GM23338 (cell line): ENCODE measurements around the gene GIMAP7. TPM values are rescaled to one million over a fixed set of nuclear protein-coding genes. Genes with fewer than 3 reads are reported as not detected.

ENCODE experiments used
- ATAC-seq: fragments of 200-7000 bp; cut with Tn5 transposase; 3 replicates; pipeline ENCODE4 v1.9.1; 2020
- DNase-seq: peaks from one replicate; pipeline ENCODE4 v3.0.0-alpha.2; 2015; ENCODE audit warnings: low spot score
- H2AFZ ChIP-seq: fragments of 200-600 bp; sonication (generic); 2 replicates; pipeline ENCODE4 v1.8.0; 2016; ENCODE audit warnings: antibody characterized with exemption, mild to moderate bottlenecking, moderate library complexity
- H3F3A ChIP-seq: fragments of 200-600 bp; sonication (generic); replicated peaks from 2 replicates; pipeline ENCODE4 v1.8.0; 2017; ENCODE audit warnings: antibody characterized with exemption, mixed run types, low read depth
- H3K27ac ChIP-seq: fragments of 200-600 bp; sonication (generic); 2 replicates; pipeline ENCODE4 v1.6.1; 2016; ENCODE audit warnings: low read depth
- H3K27me3 ChIP-seq: fragments of 200-600 bp; sonication (generic); 2 replicates; pipeline ENCODE4 v1.8.0; 2016; ENCODE audit warnings: mild to moderate bottlenecking, mixed run types, moderate library complexity; ENCODE audit not compliant: insufficient read depth
- H3K36me3 ChIP-seq: fragments of 200-600 bp; sonication (generic); 2 replicates; pipeline ENCODE4 v1.8.0; 2016; ENCODE audit warnings: mild to moderate bottlenecking; ENCODE audit not compliant: insufficient read depth
- H3K4me1 ChIP-seq: fragments of 200-600 bp; sonication (generic); 2 replicates; pipeline ENCODE4 v1.8.0; 2016; ENCODE audit warnings: mild to moderate bottlenecking, moderate library complexity; ENCODE audit not compliant: insufficient read depth
- H3K4me2 ChIP-seq: fragments of 200-600 bp; sonication (generic); 2 replicates; pipeline ENCODE4 v1.7.1; 2017; ENCODE audit warnings: mixed run types
- H3K4me3 ChIP-seq: fragments of 200-600 bp; sonication (generic); 2 replicates; pipeline ENCODE4 v1.6.1; 2016; ENCODE audit warnings: mixed run types
- H3K79me2 ChIP-seq: fragments of 200-600 bp; sonication (generic); replicated peaks from 2 replicates; pipeline ENCODE4 v1.8.0; 2017; ENCODE audit warnings: mild to moderate bottlenecking; ENCODE audit not compliant: insufficient read depth
- H3K9me2 ChIP-seq: fragments of 200-600 bp; sonication (generic); 2 replicates; pipeline ENCODE4 v1.8.0; 2017; ENCODE audit not compliant: insufficient read depth
- H4K20me1 ChIP-seq: fragments of 200-600 bp; sonication (generic); replicated peaks from 2 replicates; pipeline ENCODE4 v1.8.0; 2017; ENCODE audit warnings: mild to moderate bottlenecking; ENCODE audit not compliant: insufficient read depth
- H3K27ac Mint-ChIP-seq: 2 replicates; pipeline ENCODE4 v1.8.0; 2020; ENCODE audit warnings: inconsistent platforms, mild to moderate bottlenecking, moderate library complexity, mixed read lengths
- H3K27me3 Mint-ChIP-seq: 3 replicates; pipeline ENCODE4 v1.8.0; 2022; ENCODE audit warnings: low read depth, mild to moderate bottlenecking, moderate library complexity, mixed read lengths, inconsistent platforms; ENCODE audit not compliant: insufficient read depth, poor library complexity
- H3K36me3 Mint-ChIP-seq: 3 replicates; pipeline ENCODE4 v1.8.0; 2021; ENCODE audit warnings: low read depth, mild to moderate bottlenecking, inconsistent platforms, moderate library complexity, mixed read lengths
- H3K4me1 Mint-ChIP-seq: 3 replicates; pipeline ENCODE4 v1.8.0; 2020; ENCODE audit warnings: mild to moderate bottlenecking, inconsistent platforms, mixed read lengths
- H3K4me3 Mint-ChIP-seq: 3 replicates; pipeline ENCODE4 v1.8.0; 2021; ENCODE audit warnings: moderate library complexity, mild to moderate bottlenecking, inconsistent platforms, mixed read lengths
- H3K9me3 Mint-ChIP-seq: 3 replicates; pipeline ENCODE4 v1.8.0; 2020; ENCODE audit warnings: moderate library complexity, mild to moderate bottlenecking, inconsistent platforms, mixed read lengths
- CREB1 ChIP-seq: fragments of 250-450 bp; sonication (Bioruptor Pico); IDR thresholded peaks from 2 replicates; pipeline ENCODE4 v1.5.0; 2020; ENCODE audit warnings: low read depth, mild to moderate bottlenecking, moderate library complexity
- CTCF ChIP-seq, 2 experiments: fragments of 200-600 bp in 1 of 2; sonication (generic) in 1 of 2; conservative IDR thresholded peaks; 2 replicates each; pipeline versions ENCODE4 v1.5.1 to v1.6.1; 2016 to 2017; ENCODE audit warnings: antibody characterized with exemption in 2 of 2, low read depth in 2 of 2, mild to moderate bottlenecking in 2 of 2, moderate library complexity in 1 of 2
- ETS1 ChIP-seq: IDR thresholded peaks from 2 replicates; pipeline ENCODE4 v1.6.1; 2016; ENCODE audit warnings: antibody characterized with exemption
- EZH2 ChIP-seq: fragments of 200-600 bp; sonication (generic); IDR thresholded peaks from one replicate; pipeline ENCODE4 v1.8.0; 2017; ENCODE audit warnings: antibody characterized with exemption, mild to moderate bottlenecking, low read depth; ENCODE audit not compliant: unreplicated experiment
- NANOG ChIP-seq: IDR thresholded peaks from 2 replicates; pipeline ENCODE4 v1.6.1; 2016; ENCODE audit warnings: antibody characterized with exemption, borderline replicate concordance
- POLR2AphosphoS5 ChIP-seq: IDR thresholded peaks from 2 replicates; pipeline ENCODE4 v1.6.1; 2016; ENCODE audit warnings: antibody characterized with exemption, low read depth
- ZNF462 ChIP-seq: fragments of 250-450 bp; sonication (Bioruptor Pico); IDR thresholded peaks from 2 replicates; pipeline ENCODE4 v1.5.0; 2020; ENCODE audit warnings: mild to moderate bottlenecking, moderate library complexity
- polyA plus RNA-seq: library from polyadenylated mRNA; unstranded; fragments of >200 nt; fragmentation: Nextera tagmentation; extraction: Ambion mirVana; gene quantifications from 2 replicates; pipeline ENCODE4 v1.2.1, GENCODE V29; 2016
- total RNA-seq: library from RNA; depleted of rRNA; stranded (reverse); fragments of >200 nt; shearing (Covaris generic); gene quantifications from 2 replicates; pipeline ENCODE4 v1.2.3, GENCODE V29; 2014

The GIMAP7 gene
- total and polyA plus RNA-seq, 2 experiments from 2014 or later: not detected

- no peak for TF ChIP-seq ZNF462 (CRISPR knock-in tag)
- TF ChIP-seq POLR2AphosphoS5: no peak
- no peak for TF ChIP-seq CREB1
- no peak for TF ChIP-seq CTCF (conservative IDR thresholded peaks at IDR 0.05; ENCODE audit: low read depth in 2 of 2)
- no peak for TF ChIP-seq ETS1
Measured at GRCh38 chr7:150531704-150532103, 17.0 kb downstream of the GIMAP7 start (continued).

GRCh38 chr7:150538259-150538658 lies 23.6 kb downstream of the GIMAP7 start:
- no peak overlapping the region for H3K4me3 Mint-ChIP-seq
- no peak overlapping the region for H2AFZ ChIP-seq
- peaks cover 2% of the 10 kb centered on the region for H3K27me3 Mint-ChIP-seq
- H3K79me2 ChIP-seq: no peaks in the 10 kb centered on the region
- no peaks in the 10 kb centered on the region; the same call in 1 of the 2 replicates for H3K36me3 ChIP-seq
- H3K36me3 Mint-ChIP-seq: peaks cover 42% of the 10 kb centered on the region
- H3K27me3 ChIP-seq: no peaks in the 10 kb centered on the region
- DNase-seq (no peak), ATAC-seq (no peak)
- H3K9me3 Mint-ChIP-seq: peaks cover 57% of the 10 kb centered on the region
- H3F3A ChIP-seq: no peaks in the 10 kb centered on the region
- peaks cover 11% of the 10 kb centered on the region for H3K9me2 ChIP-seq
- H3K27ac ChIP-seq: no peak overlapping the region
- no peak overlapping the region for H3K4me3 ChIP-seq
- H3K27ac Mint-ChIP-seq: no peak overlapping the region
- H3K4me1 ChIP-seq: no peaks in the 10 kb centered on the region
- no peak overlapping the region for H3K4me2 ChIP-seq
- H4K20me1 ChIP-seq: no peaks in the 10 kb centered on the region
- no peaks in the 10 kb centered on the region for H3K4me1 Mint-ChIP-seq
- TF ChIP-seq CREB1 (no peak), ZNF462 (CRISPR knock-in tag) (no peak), NANOG (no peak), EZH2 (no peak)
